Measurements from ENCODE around the gene RNF141.

The RNF141 gene

GRCh38 chr11:10484461-10485180, 56.4 kb downstream of the RNF141 start:
- DNase-seq (ENCODE audit: low read depth): no peak

GRCh38 chr11:10483584-10483983, 57.4 kb downstream of the RNF141 start:
- no peak for TF ChIP-seq CTCF (conservative IDR thresholded peaks at IDR 0.05; ENCODE audit: low read depth, low read length)
- DNase-seq (ENCODE audit: low read depth): no peak
- H3K4me3 ChIP-seq (ENCODE audit: low read depth, low read length): no peak overlapping the region

More at GRCh38 chr11:10484461-10485180, 56.4 kb downstream of the RNF141 start:
- no peak overlapping the region for H3K4me3 ChIP-seq (ENCODE audit: low read depth, low read length)
- TF ChIP-seq CTCF (conservative IDR thresholded peaks at IDR 0.05; ENCODE audit: low read depth, low read length): no peak

- TF ChIP-seq CTCF (conservative IDR thresholded peaks at IDR 0.05; ENCODE audit: low read depth, low read length): no peak
- no peak overlapping the region for H3K4me3 ChIP-seq (ENCODE audit: low read depth, low read length)
- no peak for DNase-seq (ENCODE audit: low read depth)
These were observed 57.8 kb downstream of the RNF141 start for GRCh38 chr11:10483174-10483573.

- DNase-seq (ENCODE audit: low read depth): no peak
- no peak for TF ChIP-seq CTCF (conservative IDR thresholded peaks at IDR 0.05; ENCODE audit: low read depth, low read length)
- H3K4me3 ChIP-seq (ENCODE audit: low read depth, low read length): no peak overlapping the region
These were observed 59.2 kb downstream of the RNF141 start for GRCh38 chr11:10481560-10482349.

GRCh38 chr11:10480760-10481159, 60.2 kb downstream of the RNF141 start:
- TF ChIP-seq CTCF (conservative IDR thresholded peaks at IDR 0.05; ENCODE audit: low read depth, low read length): no peak
- H3K4me3 ChIP-seq (ENCODE audit: low read depth, low read length): no peak overlapping the region
- no peak for DNase-seq (ENCODE audit: low read depth)

- DNase-seq (ENCODE audit: low read depth): no peak
- TF ChIP-seq CTCF (conservative IDR thresholded peaks at IDR 0.05; ENCODE audit: low read depth, low read length): no peak
- H3K4me3 ChIP-seq (ENCODE audit: low read depth, low read length): no peak overlapping the region
These were observed 61.0 kb downstream of the RNF141 start for GRCh38 chr11:10480026-10480425.

Data from choroid plexus epithelial cell (primary cell).